ENCODE results near the gene KIFAP3.
A peak's percentile ranks its signal among the peaks of the same experiment; 100 is the strongest.
"Not testable (repeated sequence)": the region's sequence is repeated elsewhere in the genome, so short reads cannot be mapped to it uniquely, and the experiment has no call there.

Gene KIFAP3

GRCh38 chr1:170027760-170028159 is 46.7 kb downstream of the KIFAP3 start:
- no peak for TF ChIP-seq CTCF (IDR thresholded peaks at IDR 0.05; ENCODE audit: insufficient read depth, low read depth, low read length, missing control alignments)
- H3K4me3 ChIP-seq (ENCODE audit: low read length): no peak overlapping the region
- no peak for DNase-seq (ENCODE audit: low read depth)

GRCh38 chr1:170020859-170021258 is 53.6 kb downstream of the KIFAP3 start:
- TF ChIP-seq CTCF (IDR thresholded peaks at IDR 0.05; ENCODE audit: insufficient read depth, low read depth, low read length, missing control alignments): no peak

GRCh38 chr1:170017478-170017877 is 57.0 kb downstream of the KIFAP3 start:
- no peak for DNase-seq (ENCODE audit: low read depth)
- no peak overlapping the region for H3K4me3 ChIP-seq (ENCODE audit: low read length)
- TF ChIP-seq CTCF (IDR thresholded peaks at IDR 0.05; ENCODE audit: insufficient read depth, low read depth, low read length, missing control alignments): no peak

More at GRCh38 chr1:170020859-170021258, 53.6 kb downstream of the KIFAP3 start:
- H3K4me3 ChIP-seq (ENCODE audit: low read length): no peak overlapping the region
- DNase-seq (ENCODE audit: low read depth): no peak

DNA sequence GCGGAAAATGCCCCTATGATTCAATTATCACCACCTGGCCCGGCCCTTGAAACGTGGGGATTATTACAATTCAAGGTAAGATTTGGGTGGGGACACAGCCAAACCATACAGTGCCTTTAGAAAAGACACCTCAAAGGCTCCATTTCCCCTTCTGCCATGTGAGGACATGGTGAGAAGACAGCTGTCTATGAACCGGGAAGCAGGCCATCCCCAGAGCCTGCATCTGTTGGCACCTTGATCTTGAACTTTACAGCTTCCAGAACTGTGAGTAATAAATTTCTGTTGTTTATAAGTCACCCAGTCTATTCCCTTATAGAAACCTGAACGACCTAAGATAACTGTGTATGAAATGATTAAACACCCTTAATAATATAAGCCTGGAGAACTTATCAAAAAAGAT is 61.6 kb downstream of the KIFAP3 start:
- no peak for DNase-seq (ENCODE audit: low read depth)
- TF ChIP-seq CTCF (IDR thresholded peaks at IDR 0.05; ENCODE audit: insufficient read depth, low read depth, low read length, missing control alignments): no peak
- no peak overlapping the region for H3K4me3 ChIP-seq (ENCODE audit: low read length)

GRCh38 chr1:170010443-170010842 is 64.1 kb downstream of the KIFAP3 start:
- DNase-seq (ENCODE audit: low read depth): peak; percentile 65
- no peak overlapping the region for H3K4me3 ChIP-seq (ENCODE audit: low read length)
- peak; percentile 31 for TF ChIP-seq CTCF (IDR thresholded peaks at IDR 0.05; ENCODE audit: insufficient read depth, low read depth, low read length, missing control alignments)

GRCh38 chr1:170009551-170009950 is 64.9 kb downstream of the KIFAP3 start:
- no peak for DNase-seq (ENCODE audit: low read depth)
- TF ChIP-seq CTCF (IDR thresholded peaks at IDR 0.05; ENCODE audit: insufficient read depth, low read depth, low read length, missing control alignments): no peak
- no peak overlapping the region for H3K4me3 ChIP-seq (ENCODE audit: low read length)

DNA sequence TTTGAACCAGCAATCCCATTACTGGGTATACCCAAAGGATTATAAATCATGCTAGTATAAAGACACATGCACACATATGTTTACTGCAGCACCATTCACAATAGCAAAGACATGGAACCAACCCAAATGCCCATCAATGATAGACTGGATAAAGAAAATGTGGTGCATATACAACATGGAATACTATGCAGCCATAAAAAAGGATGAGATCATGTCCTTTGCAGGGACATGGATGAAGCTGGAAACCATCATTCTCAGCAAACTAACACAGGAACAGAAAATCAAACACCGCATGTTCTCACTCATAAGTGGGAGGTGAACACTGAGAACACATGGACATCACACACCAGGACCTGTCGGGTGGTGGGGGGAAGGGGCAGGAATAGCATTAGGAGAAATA is 65.8 kb downstream of the KIFAP3 start:
- DNase-seq (ENCODE audit: low read depth); H3K4me3 ChIP-seq (ENCODE audit: low read length): not testable (repeated sequence)

GRCh38 chr1:170003270-170003835 is 71.1 kb downstream of the KIFAP3 start:
- not testable (repeated sequence) for DNase-seq (ENCODE audit: low read depth); H3K4me3 ChIP-seq (ENCODE audit: low read length)
